HCT116 (cell line): ENCODE results near the gene TMEM132C.

ENCODE experiments used
- CBX3 ChIP-seq: IDR thresholded peaks from 2 replicates; pipeline ENCODE4 v1.6.1; 2012; ENCODE audit warnings: low read depth
- CTCF ChIP-seq, 3 experiments: fragments of 200-600 bp in 1 of 3; sonication (generic) in 1 of 3; IDR thresholded peaks in 2 of 3; conservative IDR thresholded peaks in 1 of 3; 2 replicates each; pipeline ENCODE4 v1.5.1; 2012 to 2017; ENCODE audit warnings: low read depth in 2 of 3, low read length in 2 of 3, antibody characterized with exemption in 1 of 3, borderline replicate concordance in 1 of 3, control low read depth in 1 of 3, mild to moderate bottlenecking in 1 of 3, mixed read lengths in 1 of 3, mixed run types in 1 of 3, moderate library complexity in 1 of 3; ENCODE audit not compliant: insufficient read depth in 1 of 3
- EZH2 ChIP-seq: fragments of 200-600 bp; sonication (generic); IDR thresholded peaks from 2 replicates; pipeline ENCODE4 v1.6.1; 2017; ENCODE audit warnings: antibody characterized with exemption, mixed run types
- EZH2phosphoT487 ChIP-seq: fragments of 200-600 bp; IDR thresholded peaks from 2 replicates; pipeline ENCODE4 v1.6.1; 2018; ENCODE audit warnings: antibody characterized with exemption, borderline replicate concordance
- MAX ChIP-seq: IDR thresholded peaks from 2 replicates; pipeline ENCODE4 v1.6.1; 2012
- SRF ChIP-seq: IDR thresholded peaks from 2 replicates; pipeline ENCODE4 v1.6.1; 2012; ENCODE audit warnings: low read depth
- TCF7L2 ChIP-seq: IDR thresholded peaks from 2 replicates; pipeline ENCODE4 v1.7.0; 2011; ENCODE audit warnings: borderline replicate concordance, inconsistent platforms; ENCODE audit not compliant: insufficient read depth, insufficient read length; ENCODE audit errors: extremely low read depth
- YY1 ChIP-seq: IDR thresholded peaks from 2 replicates; pipeline ENCODE4 v1.6.1; 2011; ENCODE audit warnings: low read length, low read depth, moderate library complexity, mild to moderate bottlenecking; ENCODE audit not compliant: insufficient replicate concordance; ENCODE audit errors: extremely low read depth

GRCh38 chr12:128564956-128565355, 298.0 kb downstream of the TMEM132C start:
- TF ChIP-seq TCF7L2 (no peak), CTCF (IDR thresholded peaks at IDR 0.05 in 2 of 3, conservative IDR thresholded peaks at IDR 0.05 in 1 of 3; ENCODE audit: borderline replicate concordance in 1 of 3, insufficient read depth in 1 of 3, low read depth in 2 of 3, low read length in 2 of 3) (no peak), SRF (no peak), MAX (no peak), YY1 (no peak), EZH2phosphoT487 (no peak), EZH2 (no peak), CBX3 (no peak)
